Skeletal muscle tissue (tissue), 4 donors: ENCODE measurements around the gene KRTAP10-8. TPM values are rescaled to one million over a fixed set of nuclear protein-coding genes. Genes with fewer than 3 reads are reported as not detected.
"Not testable (repeated sequence)": the region's sequence is repeated elsewhere in the genome, so short reads cannot be mapped to it uniquely, and the experiment has no call there.

Experiments
- H3K27ac ChIP-seq: one replicate; pipeline ENCODE4 v1.7.0; 2013; ENCODE audit warnings: mild to moderate bottlenecking, low read depth, low read length, inconsistent platforms
- H3K27me3 ChIP-seq, 3 donors: one replicate each; pipeline ENCODE4 v1.7.0; 2013; ENCODE audit warnings: low read length in 3 of 3; ENCODE audit not compliant: control insufficient read depth in 3 of 3, insufficient read depth in 3 of 3
- H3K36me3 ChIP-seq, 3 donors: one replicate each; pipeline ENCODE4 v1.7.0; 2013; ENCODE audit warnings: low read length in 3 of 3; ENCODE audit not compliant: control insufficient read depth in 3 of 3, insufficient read depth in 3 of 3
- H3K4me1 ChIP-seq, 3 donors: one replicate each; pipeline ENCODE4 v1.7.0; 2013; ENCODE audit warnings: low read length in 3 of 3, mild to moderate bottlenecking in 3 of 3; ENCODE audit not compliant: control insufficient read depth in 3 of 3, insufficient read depth in 3 of 3
- H3K4me3 ChIP-seq, 3 donors: one replicate each; pipeline ENCODE4 v1.7.0; 2013; ENCODE audit warnings: low read length in 3 of 3
- H3K9ac ChIP-seq, 3 donors: one replicate each; pipeline ENCODE4 v1.7.0; 2013; ENCODE audit warnings: low read length in 3 of 3, mild to moderate bottlenecking in 3 of 3, moderate library complexity in 2 of 3, low read depth in 1 of 3
- H3K9me3 ChIP-seq, 3 donors: one replicate each; pipeline ENCODE4 v1.7.0; 2013; ENCODE audit warnings: low read length in 3 of 3; ENCODE audit not compliant: control insufficient read depth in 3 of 3
- total RNA-seq: library from RNA; depleted of rRNA; stranded (reverse); fragments of >200 nt; gene quantifications from one replicate; pipeline ENCODE4 v1.2.3, GENCODE V29; 2014
- donor health status: Osteomylitis.

Gene KRTAP10-8
- total RNA-seq, 1 donor from 2014 or later, result not detected

GRCh38 chr21:44579833-44580144 is 32.1 kb upstream of the KRTAP10-8 start:
- Histone ChIP-seq H3K27ac (no peak overlapping the region), H3K27me3 (peaks cover 10 to 36% (median 29%) of the 10 kb centered on the region in 3 donors), H3K9me3 (peaks cover 1 to 8% (median 6%) of the 10 kb centered on the region in 3 donors), H3K36me3 (no peaks in the 10 kb centered on the region), H3K4me1 (no peaks in the 10 kb centered on the region), H3K9ac (no peak overlapping the region), H3K4me3 (no peak overlapping the region)

GRCh38 chr21:44580231-44580821 is 31.6 kb upstream of the KRTAP10-8 start, which contains the start of gene KRTAP10-5:
TSS of gene KRTAP10-5 (minus strand) at chr21:44580604. CDS start at chr21:44580578, 26 bp downstream.
- not testable (repeated sequence) for H3K27ac ChIP-seq
- H3K27me3 ChIP-seq, result peaks cover 10 to 35% (median 26%) of the 10 kb centered on the region in 3 donors

GRCh38 chr21:44581158-44581557 is 30.7 kb upstream of the KRTAP10-8 start:
- H3K9ac ChIP-seq, result no peak overlapping the region
- H3K36me3 ChIP-seq, result no peaks in the 10 kb centered on the region
- no peak overlapping the region for H3K4me3 ChIP-seq
- H3K27me3 ChIP-seq, result peaks cover 14 to 42% (median 26%) of the 10 kb centered on the region in 3 donors
- H3K9me3 ChIP-seq, result peaks cover 1 to 15% (median 6%) of the 10 kb centered on the region in 3 donors
- H3K27ac ChIP-seq, result no peak overlapping the region
- H3K4me1 ChIP-seq, result no peaks in the 10 kb centered on the region

More at GRCh38 chr21:44580231-44580821, 31.6 kb upstream of the KRTAP10-8 start, which contains the start of gene KRTAP10-5:
- not testable (repeated sequence) for H3K4me3 ChIP-seq, H3K36me3 ChIP-seq, H3K4me1 ChIP-seq, H3K9ac ChIP-seq
- H3K9me3 ChIP-seq, result peaks cover 1 to 11% (median 6%) of the 10 kb centered on the region in 3 donors

GRCh38 chr21:44582055-44582454 is 29.8 kb upstream of the KRTAP10-8 start:
- Histone ChIP-seq H3K9ac (no peak overlapping the region), H3K9me3 (peaks cover 1 to 20% (median 6%) of the 10 kb centered on the region in 3 donors), H3K27ac (no peak overlapping the region), H3K4me3 (no peak overlapping the region), H3K4me1 (no peaks in the 10 kb centered on the region), H3K36me3 (no peaks in the 10 kb centered on the region), H3K27me3 (peaks cover 14 to 46% (median 27%) of the 10 kb centered on the region in 3 donors)

GRCh38 chr21:44583089-44583799 is 28.6 kb upstream of the KRTAP10-8 start:
- Histone ChIP-seq H3K4me3 (no peak overlapping the region), H3K27me3 (peaks cover 14 to 46% (median 24%) of the 10 kb centered on the region in 3 donors), H3K27ac (no peak overlapping the region), H3K9me3 (peaks cover 1 to 21% (median 2%) of the 10 kb centered on the region in 3 donors), H3K9ac (no peak overlapping the region), H3K4me1 (no peaks in the 10 kb centered on the region), H3K36me3 (no peaks in the 10 kb centered on the region)

- H3K27me3 ChIP-seq, result peaks cover 11 to 41% (median 24%) of the 10 kb centered on the region in 3 donors
- H3K9me3 ChIP-seq, result peaks cover 1 to 21% (median 2%) of the 10 kb centered on the region in 3 donors
- no peaks in the 10 kb centered on the region for H3K4me1 ChIP-seq
- H3K27ac ChIP-seq, result no peak overlapping the region
- no peak overlapping the region for H3K9ac ChIP-seq
- H3K36me3 ChIP-seq, result no peaks in the 10 kb centered on the region
- H3K4me3 ChIP-seq, result no peak overlapping the region
Observed at GRCh38 chr21:44583800-44584147, 28.1 kb upstream of the KRTAP10-8 start.

- Histone ChIP-seq H3K4me3 (no peak overlapping the region), H3K27me3 (peaks cover 18 to 38% (median 35%) of the 10 kb centered on the region in 3 donors), H3K9ac (no peak overlapping the region), H3K27ac (no peak overlapping the region), H3K9me3 (peaks cover 1 to 20% (median 5%) of the 10 kb centered on the region in 3 donors), H3K4me1 (no peaks in the 10 kb centered on the region), H3K36me3 (no peaks in the 10 kb centered on the region)
Observed at GRCh38 chr21:44585892-44586291, 26.0 kb upstream of the KRTAP10-8 start.

- Histone ChIP-seq H3K9me3 (peaks cover 0 to 13% (median 2%) of the 10 kb centered on the region in 3 donors), H3K27ac (no peak overlapping the region), H3K4me1 (peaks cover 3 to 14% (median 6%) of the 10 kb centered on the region in 3 donors), H3K27me3 (peaks cover 27 to 49% (median 46%) of the 10 kb centered on the region in 3 donors), H3K4me3 (no peak overlapping the region), H3K36me3 (no peaks in the 10 kb centered on the region), H3K9ac (no peak overlapping the region)
Observed at GRCh38 chr21:44589094-44589493, 22.8 kb upstream of the KRTAP10-8 start.

GRCh38 chr21:44589586-44590305 is 22.1 kb upstream of the KRTAP10-8 start:
- no peak overlapping the region for H3K9ac ChIP-seq
- peaks cover 0 to 13% (median 2%) of the 10 kb centered on the region in 3 donors for H3K9me3 ChIP-seq
- H3K4me3 ChIP-seq, result no peak overlapping the region
- no peak overlapping the region for H3K27ac ChIP-seq
- no peaks in the 10 kb centered on the region for H3K36me3 ChIP-seq
- peaks cover 32 to 54% (median 44%) of the 10 kb centered on the region in 3 donors for H3K27me3 ChIP-seq
- H3K4me1 ChIP-seq, result peaks cover 3 to 14% (median 6%) of the 10 kb centered on the region in 3 donors
